ENCODE data around the gene MFRP.
"Not testable (repeated sequence)": the region's sequence is repeated elsewhere in the genome, so short reads cannot be mapped to it uniquely, and the experiment has no call there.

Gene MFRP

GRCh38 chr11:119346605-119347004, at the start of gene MFRP:
Gene MFRP, minus strand, starts transcription at chr11:119346705. Its CDS starts 192 bp downstream, at chr11:119346513.
- no peak for DNase-seq

GRCh38 chr11:119391275-119391674, 44.8 kb upstream of the MFRP start:
- DNase-seq = no peak

- DNase-seq = peak; percentile 33
Observed at GRCh38 chr11:119389611-119390254, 43.2 kb upstream of the MFRP start.

GRCh38 chr11:119388103-119388502, 41.6 kb upstream of the MFRP start:
- no peak for DNase-seq

GRCh38 chr11:119384332-119384731, 37.8 kb upstream of the MFRP start:
- no peak for DNase-seq

- not testable (repeated sequence) for DNase-seq
Observed at GRCh38 chr11:119382513-119382912, 36.0 kb upstream of the MFRP start.

GRCh38 chr11:119382101-119382500, 35.6 kb upstream of the MFRP start:
- DNase-seq = no peak

GRCh38 chr11:119381181-119381988, 34.9 kb upstream of the MFRP start, which contains the start of gene USP2:
Gene USP2, minus strand, starts transcription at chr11:119381690. Its CDS starts 8,210 bp downstream, at chr11:119373480.
- DNase-seq = peak; percentile 66

GRCh38 chr11:119380827-119381180, 34.3 kb upstream of the MFRP start:
- no peak for DNase-seq

- no peak for DNase-seq
Observed at GRCh38 chr11:119380160-119380826, 33.8 kb upstream of the MFRP start.

- DNase-seq = no peak
Observed at GRCh38 chr11:119378851-119379465, 32.5 kb upstream of the MFRP start.

- DNase-seq = no peak
Observed at GRCh38 chr11:119377961-119378667, 31.6 kb upstream of the MFRP start.

- no peak for DNase-seq
Observed at GRCh38 chr11:119377112-119377901, 30.8 kb upstream of the MFRP start.

GRCh38 chr11:119376197-119376847, 29.8 kb upstream of the MFRP start:
- no peak for DNase-seq

GRCh38 chr11:119375337-119376196, 29.1 kb upstream of the MFRP start:
- DNase-seq = no peak

GRCh38 chr11:119374632-119375336, 28.3 kb upstream of the MFRP start:
- no peak for DNase-seq

GRCh38 chr11:119373921-119374631, 27.6 kb upstream of the MFRP start:
- DNase-seq = peak; percentile 52

- no peak for DNase-seq
Observed at GRCh38 chr11:119373059-119373920, 26.8 kb upstream of the MFRP start.
